GM12878 (cell line): ENCODE data around the gene RAB3B. TPM values are rescaled to one million over a fixed set of nuclear protein-coding genes. Genes with fewer than 3 reads are reported as not detected.

Experiments
- ASH2L ChIP-seq: fragments of 300-600, 200-600 bp; sonication (generic); IDR thresholded peaks from 2 replicates; pipeline ENCODE4 v1.6.1; 2017; ENCODE audit warnings: low read depth, mild to moderate bottlenecking, borderline replicate concordance
- BACH1 ChIP-seq: fragments of 450-650 bp; IDR thresholded peaks from 2 replicates; pipeline ENCODE4 v1.6.1; 2017; ENCODE audit warnings: mild to moderate bottlenecking, borderline replicate concordance
- BCL11A ChIP-seq: IDR thresholded peaks from 2 replicates; pipeline ENCODE4 v1.6.1; 2011; ENCODE audit warnings: low read depth, low read length
- BRCA1 ChIP-seq: IDR thresholded peaks from 2 replicates; pipeline ENCODE4 v1.6.1; 2011; ENCODE audit warnings: low read depth, low read length, improper control_type of control experiment
- CBFB ChIP-seq: IDR thresholded peaks from 2 replicates; pipeline ENCODE4 v1.6.1; 2016; ENCODE audit warnings: antibody characterized with exemption, low read depth
- CBX3 ChIP-seq: fragments of 200-600 bp; sonication (generic); IDR thresholded peaks from 2 replicates; pipeline ENCODE4 v1.6.1; 2016; ENCODE audit warnings: low read depth, borderline replicate concordance
- CHD2 ChIP-seq: IDR thresholded peaks from 2 replicates; pipeline ENCODE4 v1.6.1; 2011; ENCODE audit warnings: low read depth, low read length, improper control_type of control experiment, borderline replicate concordance
- EGR1 ChIP-seq, 2 experiments: IDR thresholded peaks; 1 replicate in 1 of 2; 2 replicates in 1 of 2; pipeline ENCODE4 v1.6.1; 2011 to 2012; ENCODE audit warnings: low read depth in 2 of 2, low read length in 2 of 2, borderline replicate concordance in 1 of 2, mild to moderate bottlenecking in 1 of 2, moderate library complexity in 1 of 2
- GABPA ChIP-seq: IDR thresholded peaks from 2 replicates; pipeline ENCODE4 v1.6.1; 2014; ENCODE audit warnings: antibody characterized with exemption, low read depth, mild to moderate bottlenecking, inconsistent platforms
- LARP7 ChIP-seq: fragments of 450-650 bp; IDR thresholded peaks from 2 replicates; pipeline ENCODE4 v1.6.1; 2017; ENCODE audit warnings: mild to moderate bottlenecking
- MEF2B ChIP-seq: fragments of 450-650 bp; IDR thresholded peaks from 2 replicates; pipeline ENCODE4 v1.6.1; 2018; ENCODE audit warnings: mild to moderate bottlenecking, moderate library complexity; ENCODE audit not compliant: partially characterized antibody, poor library complexity, severe bottlenecking
- PML ChIP-seq: IDR thresholded peaks from 2 replicates; pipeline ENCODE4 v1.6.1; 2012; ENCODE audit warnings: low read length, inconsistent platforms
- RAD51 ChIP-seq: fragments of 450-650 bp; IDR thresholded peaks from 2 replicates; pipeline ENCODE4 v1.6.1; 2016; ENCODE audit warnings: moderate library complexity, mild to moderate bottlenecking, inconsistent platforms
- RBBP5 ChIP-seq: fragments of 200-600 bp; sonication (generic); conservative IDR thresholded peaks from 2 replicates; pipeline ENCODE4 v1.6.1; 2016
- RUNX3 ChIP-seq: IDR thresholded peaks from 2 replicates; pipeline ENCODE4 v1.6.1; 2012; ENCODE audit warnings: low read length, inconsistent platforms
- ZNF217 ChIP-seq: fragments of 450-650 bp; IDR thresholded peaks from 2 replicates; pipeline ENCODE4 v1.6.1; 2017; ENCODE audit warnings: antibody characterized with exemption, mild to moderate bottlenecking
- polyA plus RNA-seq, 11 experiments: library from polyadenylated mRNA; depleted of rRNA in 4 of 11; unstranded in 6 of 11; stranded (reverse) in 5 of 11; fragments of >200 nt; fragmentation: Nextera tagmentation in 4 of 11; fragmentation: Illumina TruSeq in 1 of 11; extraction: Ambion mirVana in 4 of 11; extraction: Trizol in 1 of 11; gene quantifications; 1 replicate in 1 of 11; 2 replicates in 10 of 11; pipeline versions ENCODE4 v1.2.1 to v1.2.3, GENCODE V29; 2011 to 2016; ENCODE audit warnings: inconsistent platforms in 2 of 11, missing spikeins in 2 of 11, low read depth in 1 of 11
- total RNA-seq, 4 experiments: library from RNA; depleted of rRNA in 3 of 4; stranded (reverse); fragments of >200 nt in 3 of 4; fragmentation: Illumina TruSeq in 1 of 4; extraction: Trizol in 1 of 4; gene quantifications; 2 replicates each; pipeline versions ENCODE4 v1.2.1 to v1.2.3, GENCODE V29; 2013 to 2021
- TF ChIP-seq, protein P1 (sequence below): fragments of 450-650 bp; IDR thresholded peaks from 2 replicates; pipeline ENCODE4 v1.6.1; 2017; ENCODE audit warnings: mild to moderate bottlenecking, moderate library complexity
- TF ChIP-seq, protein P2 (sequence below): fragments of 450-650 bp; IDR thresholded peaks from 2 replicates; pipeline ENCODE4 v1.6.1; 2017; ENCODE audit warnings: mild to moderate bottlenecking, moderate library complexity
- TF ChIP-seq, protein P3 (sequence below): IDR thresholded peaks from 2 replicates; pipeline ENCODE4 v1.6.1; 2012; ENCODE audit warnings: low read length, inconsistent platforms

Gene RAB3B
- total and polyA plus RNA-seq, 10 of the 15 experiments (the other 5 are each of a cell fraction or from before 2014, with no cell fraction given), result 0.05 to 0.32 (median 0.24) TPM

DNA sequence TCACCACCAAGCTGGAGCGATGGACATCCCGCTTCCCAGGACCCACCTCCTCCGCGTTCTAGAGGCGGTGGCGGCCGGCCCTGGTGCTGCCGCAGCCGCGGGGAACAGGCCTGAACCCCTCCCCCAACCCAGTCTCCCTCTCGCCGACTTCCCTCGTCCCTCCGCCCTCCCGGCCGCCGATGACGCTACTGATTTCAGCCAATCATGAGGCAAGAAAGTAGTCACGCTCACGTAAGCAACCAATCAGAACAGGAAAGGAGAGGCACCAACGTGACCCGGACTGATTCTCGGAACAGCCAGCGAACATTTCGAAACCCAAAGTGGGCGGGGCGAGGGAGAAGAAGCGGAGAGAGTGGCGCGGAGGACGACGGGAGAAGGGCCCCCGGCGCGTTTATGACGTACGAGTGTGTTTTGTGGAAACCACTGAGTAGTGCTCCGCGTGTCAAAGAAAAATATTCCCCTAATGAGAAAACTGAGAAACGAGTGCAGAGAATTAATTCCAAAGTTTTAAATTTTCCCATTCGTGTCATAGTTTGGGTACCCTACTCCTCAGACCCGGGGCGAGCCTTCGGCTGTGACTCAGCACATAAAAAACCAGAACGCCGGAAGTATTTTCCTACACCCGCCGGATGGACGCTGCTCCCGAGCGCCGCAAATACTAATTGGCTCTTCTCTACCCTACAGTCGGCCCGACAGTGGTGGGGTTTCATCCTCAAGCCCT is 111.7 kb downstream of the RAB3B start, which contains the start of gene NRDC (continued):
- TF ChIP-seq, protein P1, sequence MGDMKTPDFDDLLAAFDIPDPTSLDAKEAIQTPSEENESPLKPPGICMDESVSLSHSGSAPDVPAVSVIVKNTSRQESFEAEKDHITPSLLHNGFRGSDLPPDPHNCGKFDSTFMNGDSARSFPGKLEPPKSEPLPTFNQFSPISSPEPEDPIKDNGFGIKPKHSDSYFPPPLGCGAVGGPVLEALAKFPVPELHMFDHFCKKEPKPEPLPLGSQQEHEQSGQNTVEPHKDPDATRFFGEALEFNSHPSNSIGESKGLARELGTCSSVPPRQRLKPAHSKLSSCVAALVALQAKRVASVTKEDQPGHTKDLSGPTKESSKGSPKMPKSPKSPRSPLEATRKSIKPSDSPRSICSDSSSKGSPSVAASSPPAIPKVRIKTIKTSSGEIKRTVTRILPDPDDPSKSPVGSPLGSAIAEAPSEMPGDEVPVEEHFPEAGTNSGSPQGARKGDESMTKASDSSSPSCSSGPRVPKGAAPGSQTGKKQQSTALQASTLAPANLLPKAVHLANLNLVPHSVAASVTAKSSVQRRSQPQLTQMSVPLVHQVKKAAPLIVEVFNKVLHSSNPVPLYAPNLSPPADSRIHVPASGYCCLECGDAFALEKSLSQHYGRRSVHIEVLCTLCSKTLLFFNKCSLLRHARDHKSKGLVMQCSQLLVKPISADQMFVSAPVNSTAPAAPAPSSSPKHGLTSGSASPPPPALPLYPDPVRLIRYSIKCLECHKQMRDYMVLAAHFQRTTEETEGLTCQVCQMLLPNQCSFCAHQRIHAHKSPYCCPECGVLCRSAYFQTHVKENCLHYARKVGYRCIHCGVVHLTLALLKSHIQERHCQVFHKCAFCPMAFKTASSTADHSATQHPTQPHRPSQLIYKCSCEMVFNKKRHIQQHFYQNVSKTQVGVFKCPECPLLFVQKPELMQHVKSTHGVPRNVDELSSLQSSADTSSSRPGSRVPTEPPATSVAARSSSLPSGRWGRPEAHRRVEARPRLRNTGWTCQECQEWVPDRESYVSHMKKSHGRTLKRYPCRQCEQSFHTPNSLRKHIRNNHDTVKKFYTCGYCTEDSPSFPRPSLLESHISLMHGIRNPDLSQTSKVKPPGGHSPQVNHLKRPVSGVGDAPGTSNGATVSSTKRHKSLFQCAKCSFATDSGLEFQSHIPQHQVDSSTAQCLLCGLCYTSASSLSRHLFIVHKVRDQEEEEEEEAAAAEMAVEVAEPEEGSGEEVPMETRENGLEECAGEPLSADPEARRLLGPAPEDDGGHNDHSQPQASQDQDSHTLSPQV, result no peak
- TF ChIP-seq RUNX3, result peak; percentile 85
- TF ChIP-seq LARP7, result no peak
- peak; percentile 79; the same call in 1 of the 2 replicates for TF ChIP-seq CBFB
- TF ChIP-seq BCL11A, result no peak
- TF ChIP-seq RAD51, result peak; percentile 96
- TF ChIP-seq CBX3, result no peak
- no peak for TF ChIP-seq ZNF217
- TF ChIP-seq EGR1 (IDR thresholded peaks at IDR 0.05; ENCODE audit: borderline replicate concordance in 1 of 2, low read depth in 2 of 2, low read length in 2 of 2), result peak in 1 of 2 experiments; percentile 37; a peak in 1 of 3 replicates
- peak; percentile 93 for TF ChIP-seq GABPA
- TF ChIP-seq ASH2L, result peak; percentile 80; the same call in 1 of the 2 replicates
- no peak for TF ChIP-seq BRCA1
- TF ChIP-seq, protein P2, sequence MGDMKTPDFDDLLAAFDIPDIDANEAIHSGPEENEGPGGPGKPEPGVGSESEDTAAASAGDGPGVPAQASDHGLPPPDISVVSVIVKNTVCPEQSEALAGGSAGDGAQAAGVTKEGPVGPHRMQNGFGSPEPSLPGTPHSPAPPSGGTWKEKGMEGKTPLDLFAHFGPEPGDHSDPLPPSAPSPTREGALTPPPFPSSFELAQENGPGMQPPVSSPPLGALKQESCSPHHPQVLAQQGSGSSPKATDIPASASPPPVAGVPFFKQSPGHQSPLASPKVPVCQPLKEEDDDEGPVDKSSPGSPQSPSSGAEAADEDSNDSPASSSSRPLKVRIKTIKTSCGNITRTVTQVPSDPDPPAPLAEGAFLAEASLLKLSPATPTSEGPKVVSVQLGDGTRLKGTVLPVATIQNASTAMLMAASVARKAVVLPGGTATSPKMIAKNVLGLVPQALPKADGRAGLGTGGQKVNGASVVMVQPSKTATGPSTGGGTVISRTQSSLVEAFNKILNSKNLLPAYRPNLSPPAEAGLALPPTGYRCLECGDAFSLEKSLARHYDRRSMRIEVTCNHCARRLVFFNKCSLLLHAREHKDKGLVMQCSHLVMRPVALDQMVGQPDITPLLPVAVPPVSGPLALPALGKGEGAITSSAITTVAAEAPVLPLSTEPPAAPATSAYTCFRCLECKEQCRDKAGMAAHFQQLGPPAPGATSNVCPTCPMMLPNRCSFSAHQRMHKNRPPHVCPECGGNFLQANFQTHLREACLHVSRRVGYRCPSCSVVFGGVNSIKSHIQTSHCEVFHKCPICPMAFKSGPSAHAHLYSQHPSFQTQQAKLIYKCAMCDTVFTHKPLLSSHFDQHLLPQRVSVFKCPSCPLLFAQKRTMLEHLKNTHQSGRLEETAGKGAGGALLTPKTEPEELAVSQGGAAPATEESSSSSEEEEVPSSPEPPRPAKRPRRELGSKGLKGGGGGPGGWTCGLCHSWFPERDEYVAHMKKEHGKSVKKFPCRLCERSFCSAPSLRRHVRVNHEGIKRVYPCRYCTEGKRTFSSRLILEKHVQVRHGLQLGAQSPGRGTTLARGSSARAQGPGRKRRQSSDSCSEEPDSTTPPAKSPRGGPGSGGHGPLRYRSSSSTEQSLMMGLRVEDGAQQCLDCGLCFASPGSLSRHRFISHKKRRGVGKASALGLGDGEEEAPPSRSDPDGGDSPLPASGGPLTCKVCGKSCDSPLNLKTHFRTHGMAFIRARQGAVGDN, result peak; percentile 52; the same call in 1 of the 2 replicates
- TF ChIP-seq BACH1, result peak; percentile 68; the same call in 1 of the 2 replicates
- no peak for TF ChIP-seq RBBP5
- peak; percentile 90 for TF ChIP-seq CHD2
- TF ChIP-seq, protein P3, sequence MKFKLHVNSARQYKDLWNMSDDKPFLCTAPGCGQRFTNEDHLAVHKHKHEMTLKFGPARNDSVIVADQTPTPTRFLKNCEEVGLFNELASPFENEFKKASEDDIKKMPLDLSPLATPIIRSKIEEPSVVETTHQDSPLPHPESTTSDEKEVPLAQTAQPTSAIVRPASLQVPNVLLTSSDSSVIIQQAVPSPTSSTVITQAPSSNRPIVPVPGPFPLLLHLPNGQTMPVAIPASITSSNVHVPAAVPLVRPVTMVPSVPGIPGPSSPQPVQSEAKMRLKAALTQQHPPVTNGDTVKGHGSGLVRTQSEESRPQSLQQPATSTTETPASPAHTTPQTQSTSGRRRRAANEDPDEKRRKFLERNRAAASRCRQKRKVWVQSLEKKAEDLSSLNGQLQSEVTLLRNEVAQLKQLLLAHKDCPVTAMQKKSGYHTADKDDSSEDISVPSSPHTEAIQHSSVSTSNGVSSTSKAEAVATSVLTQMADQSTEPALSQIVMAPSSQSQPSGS, result peak; percentile 26; the same call in 1 of the 2 replicates
- peak; percentile 11 for TF ChIP-seq MEF2B
- TF ChIP-seq PML, result peak; percentile 79
